Midbrain (tissue), 1 donor: ENCODE data around the gene ZMAT5.

Experiments
- DNase-seq: peaks from one replicate; lab custom pipeline; 2025; lab: John Stamatoyannopoulos, UW

ZMAT5 gene

GRCh38 chr22:29766632-29767170 is at the start of gene ZMAT5:
TSS of gene ZMAT5 (minus strand) at chr22:29767007. CDS start at chr22:29748544, 18,463 bp downstream.
- peak; percentile 95 for DNase-seq

DNA sequence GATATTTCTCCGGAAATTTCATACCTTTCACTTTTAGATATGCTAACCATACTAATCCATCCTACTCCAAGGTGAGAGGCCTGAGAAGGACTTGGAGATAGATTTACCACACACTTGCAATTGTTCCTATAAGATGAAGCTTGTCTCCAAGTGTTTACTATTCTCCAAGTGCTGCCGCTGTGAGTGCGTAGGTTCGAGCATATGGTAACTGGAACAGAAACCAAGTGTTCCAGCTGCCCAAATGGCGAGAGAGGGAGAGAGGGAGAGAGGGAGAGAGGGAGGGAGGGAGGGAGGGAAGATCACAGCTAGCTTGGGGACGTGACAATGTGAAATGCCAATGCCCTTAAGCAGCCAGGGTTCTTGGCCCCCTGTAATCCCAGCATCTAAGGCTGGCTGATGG is 49.7 kb upstream of the ZMAT5 start:
- no peak for DNase-seq

- no peak for DNase-seq
Observed at GRCh38 chr22:29816128-29816527, 49.3 kb upstream of the ZMAT5 start.

DNA sequence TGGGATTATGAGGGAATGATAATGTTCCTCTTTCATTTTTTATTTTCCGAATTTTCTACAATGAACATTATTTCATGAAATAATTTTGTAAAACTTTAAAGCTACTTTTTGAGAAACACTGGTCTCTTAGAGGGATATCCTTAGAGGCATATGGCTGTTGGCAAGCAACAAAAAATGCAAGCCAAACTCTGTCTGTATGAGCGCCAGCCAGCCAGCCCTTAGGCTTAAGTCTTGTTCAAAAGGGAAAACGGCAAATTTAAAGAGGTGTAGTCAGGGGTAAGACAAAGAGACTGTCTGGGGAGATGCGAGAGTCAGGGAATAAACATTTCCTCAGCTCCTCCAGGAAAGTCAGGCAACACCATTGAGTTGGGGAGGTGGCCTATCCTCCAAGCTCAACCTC is 48.8 kb upstream of the ZMAT5 start:
- no peak for DNase-seq

GRCh38 chr22:29814003-29814402 is 47.2 kb upstream of the ZMAT5 start:
- no peak for DNase-seq

GRCh38 chr22:29813563-29813962 is 46.8 kb upstream of the ZMAT5 start:
- no peak for DNase-seq

GRCh38 chr22:29813126-29813525 is 46.3 kb upstream of the ZMAT5 start:
- no peak for DNase-seq

GRCh38 chr22:29811377-29811776 is 44.6 kb upstream of the ZMAT5 start:
- no peak for DNase-seq

DNA sequence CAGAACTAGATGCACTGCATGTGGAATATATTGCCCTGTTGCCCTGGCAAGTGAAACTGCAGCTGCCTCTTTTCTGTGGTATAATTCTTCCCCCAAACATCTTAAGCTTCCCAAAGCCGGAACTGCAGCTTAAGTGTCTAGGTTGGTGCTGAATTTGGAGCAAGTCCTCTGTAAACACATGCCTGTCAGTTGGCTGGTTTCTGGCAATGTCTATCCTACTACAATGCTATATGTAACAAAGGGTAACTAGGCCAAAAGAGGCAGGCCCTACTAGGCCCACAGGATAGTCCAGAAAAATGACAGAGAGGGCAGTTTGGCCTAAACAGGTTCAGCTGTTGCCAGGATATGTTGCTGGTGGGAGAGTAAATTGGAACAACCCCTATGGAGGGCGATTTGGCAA is 43.4 kb upstream of the ZMAT5 start:
- DNase-seq: no peak

- no peak for DNase-seq
Observed at GRCh38 chr22:29806196-29806595, 39.4 kb upstream of the ZMAT5 start.

DNA sequence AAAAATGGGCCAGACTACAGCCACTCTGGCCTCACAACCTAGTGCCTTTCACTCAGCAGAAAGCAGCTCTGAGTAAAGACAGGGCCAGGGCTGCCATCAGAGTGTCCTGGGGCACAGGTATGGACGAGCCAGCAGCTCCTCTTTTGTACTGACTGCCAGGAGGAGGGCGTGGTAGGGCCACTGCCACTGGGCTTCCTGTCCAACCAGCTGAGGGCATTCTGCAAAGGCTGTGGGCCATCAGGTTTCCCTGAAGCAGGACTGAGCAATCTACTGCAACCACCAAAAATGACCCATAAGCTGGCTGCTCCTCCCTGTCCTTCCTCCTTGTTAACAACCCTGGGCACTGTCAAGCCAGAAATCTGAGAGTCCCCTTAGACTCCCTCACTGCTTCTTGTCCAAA is 38.2 kb upstream of the ZMAT5 start:
- DNase-seq: no peak

DNA sequence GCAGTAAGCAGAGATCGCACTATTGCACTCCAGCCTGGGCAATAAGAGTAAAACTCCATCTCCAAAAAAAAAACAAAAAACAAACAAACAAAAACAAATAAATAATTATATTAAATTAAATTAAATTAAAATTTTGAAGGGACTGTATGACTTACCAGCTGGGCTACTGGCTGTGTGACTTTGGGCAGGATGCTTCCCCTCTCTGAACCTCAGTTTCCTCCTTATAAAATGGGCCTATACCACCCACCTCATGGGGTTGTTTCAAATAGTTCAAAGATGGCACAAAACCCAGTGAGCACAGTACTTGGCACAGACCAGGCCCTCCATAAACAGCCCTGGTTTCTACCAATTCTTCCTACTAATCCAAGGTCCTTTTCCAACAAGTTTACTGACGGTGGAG is 36.4 kb upstream of the ZMAT5 start:
- DNase-seq: no peak

GRCh38 chr22:29801796-29802195 is 35.0 kb upstream of the ZMAT5 start:
- DNase-seq: no peak

DNA sequence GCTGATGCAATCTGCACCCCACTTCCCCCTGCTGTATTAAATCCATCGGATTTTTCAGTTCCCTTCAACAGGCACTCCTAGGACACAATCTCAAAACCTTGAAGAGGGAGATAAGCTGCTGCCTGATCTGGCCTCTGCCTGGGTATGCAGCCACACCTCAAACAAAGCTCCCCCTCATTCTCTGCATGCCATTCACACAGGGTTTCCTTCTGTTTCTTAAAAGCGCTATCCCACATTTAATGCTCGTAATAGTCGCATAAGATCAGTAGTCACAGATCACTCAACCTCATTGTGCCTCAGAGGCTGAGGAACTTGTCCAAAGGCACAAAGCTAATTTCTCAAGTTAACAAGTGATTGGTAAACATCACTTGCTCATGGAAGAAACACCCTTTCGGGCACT is 34.3 kb upstream of the ZMAT5 start:
- DNase-seq: no peak

GRCh38 chr22:29799217-29799680 is 32.4 kb upstream of the ZMAT5 start:
- DNase-seq: peak; percentile 75

- DNase-seq: no peak
Observed at GRCh38 chr22:29798801-29799200, 32.0 kb upstream of the ZMAT5 start.

- DNase-seq: no peak
Observed at GRCh38 chr22:29798318-29798717, 31.5 kb upstream of the ZMAT5 start.

GRCh38 chr22:29797351-29797750 is 30.5 kb upstream of the ZMAT5 start:
- DNase-seq: peak; percentile 15

DNA sequence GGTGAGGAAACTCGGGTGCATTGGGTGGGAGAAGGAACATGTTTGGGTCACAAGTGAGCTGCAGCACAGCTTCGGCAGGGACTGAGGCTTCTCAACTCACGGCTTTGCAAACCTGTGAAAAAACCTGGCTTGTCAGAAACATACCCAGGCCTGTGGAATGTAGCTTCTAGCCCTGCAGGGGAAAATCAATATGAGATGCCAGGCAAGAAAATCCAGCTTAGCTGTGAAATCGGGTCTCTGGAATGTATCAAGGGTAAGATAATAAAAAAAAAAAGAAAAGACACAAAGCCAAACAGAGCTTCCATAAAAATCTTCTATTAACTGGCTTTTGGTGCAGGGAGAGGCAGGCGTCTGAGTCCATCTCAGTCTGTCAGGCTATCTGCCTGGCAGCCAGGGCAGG is 28.9 kb upstream of the ZMAT5 start:
- no peak for DNase-seq

GRCh38 chr22:29793396-29793795 is 26.6 kb upstream of the ZMAT5 start:
- DNase-seq: no peak

- DNase-seq: no peak
Observed at GRCh38 chr22:29790061-29790460, 23.3 kb upstream of the ZMAT5 start.

- no peak for DNase-seq
Observed at GRCh38 chr22:29788339-29789279, 21.8 kb upstream of the ZMAT5 start.

GRCh38 chr22:29787371-29787980 is 20.7 kb upstream of the ZMAT5 start:
- no peak for DNase-seq
